Smooth muscle cell (in vitro differentiated cells): ENCODE measurements around the gene HLCS. TPM values are rescaled to one million over a fixed set of nuclear protein-coding genes. Genes with fewer than 3 reads are reported as not detected.

Source experiments
- DNase-seq: peaks from one replicate; lab custom pipeline; 2025; ENCODE audit not compliant: unreplicated experiment; lab: John Stamatoyannopoulos, UW
- H2AFZ ChIP-seq: fragments of 200-600 bp; sonication (generic); 2 replicates; pipeline ENCODE4 v1.6.0; 2016; ENCODE audit warnings: antibody characterized with exemption, low read depth, mild to moderate bottlenecking
- H3F3A ChIP-seq: fragments of 200-600 bp; sonication (generic); 2 replicates; pipeline ENCODE4 v1.6.0; 2017; ENCODE audit warnings: antibody characterized with exemption, low read depth
- H3K27ac ChIP-seq: fragments of 200-600 bp; sonication (generic); 2 replicates; pipeline ENCODE4 v1.5.1; 2016; ENCODE audit warnings: low read depth, mild to moderate bottlenecking
- H3K27me3 ChIP-seq: fragments of 200-600 bp; sonication (generic); 2 replicates; pipeline ENCODE4 v1.6.1; 2016; ENCODE audit warnings: low read depth, mild to moderate bottlenecking
- H3K36me3 ChIP-seq: fragments of 200-600 bp; sonication (generic); 2 replicates; pipeline ENCODE4 v1.5.1; 2016; ENCODE audit warnings: low read depth
- H3K4me1 ChIP-seq: fragments of 200-600 bp; sonication (generic); 2 replicates; pipeline ENCODE4 v1.5.1; 2016; ENCODE audit warnings: low read depth
- H3K4me2 ChIP-seq: fragments of 200-600 bp; sonication (generic); 2 replicates; pipeline ENCODE4 v1.6.0; 2016; ENCODE audit warnings: mild to moderate bottlenecking
- H3K4me3 ChIP-seq: fragments of 200-600 bp; sonication (generic); 2 replicates; pipeline ENCODE4 v1.5.1; 2016; ENCODE audit warnings: mild to moderate bottlenecking
- H3K79me2 ChIP-seq: fragments of 200-600 bp; sonication (generic); 2 replicates; pipeline ENCODE4 v1.6.0; 2016; ENCODE audit warnings: low read depth, mild to moderate bottlenecking
- H3K9ac ChIP-seq: fragments of 200-600 bp; sonication (generic); 2 replicates; pipeline ENCODE4 v1.6.0; 2016; ENCODE audit warnings: low read depth
- H3K9me3 ChIP-seq: fragments of 200-600 bp; sonication (generic); replicated peaks from 2 replicates; pipeline ENCODE4 v1.5.1; 2016; ENCODE audit warnings: low read depth
- H4K20me1 ChIP-seq: fragments of 200-600 bp; sonication (generic); 2 replicates; pipeline ENCODE4 v1.6.0; 2016; ENCODE audit warnings: low read depth
- WGBS: methylation state at CpG from one replicate; pipeline ENCODE4 v1.1.7; 2016; ENCODE audit warnings: low lambda C conversion rate; 5-methylcytosine and 5-hydroxymethylcytosine counted together
- polyA plus RNA-seq: library from polyadenylated mRNA; unstranded; fragments of >200 nt; fragmentation: Nextera tagmentation; extraction: Ambion mirVana; gene quantifications from 2 replicates; pipeline ENCODE4 v1.2.1, GENCODE V29; 2016
- total RNA-seq: library from RNA; depleted of rRNA; stranded (reverse); fragments of >200 nt; gene quantifications from 2 replicates; pipeline ENCODE4 v1.2.3, GENCODE V29; 2014
- TF ChIP-seq, protein P1 (sequence below): fragments of 200-600 bp; sonication (generic); IDR thresholded peaks from 2 replicates; pipeline ENCODE4 v1.5.1; 2017; ENCODE audit warnings: borderline replicate concordance, mild to moderate bottlenecking, antibody characterized with exemption; ENCODE audit not compliant: insufficient read depth, poor library complexity, severe bottlenecking

Gene HLCS
- total and polyA plus RNA-seq, 2 experiments from 2014 or later, result 7.5 to 20.6 TPM

DNA sequence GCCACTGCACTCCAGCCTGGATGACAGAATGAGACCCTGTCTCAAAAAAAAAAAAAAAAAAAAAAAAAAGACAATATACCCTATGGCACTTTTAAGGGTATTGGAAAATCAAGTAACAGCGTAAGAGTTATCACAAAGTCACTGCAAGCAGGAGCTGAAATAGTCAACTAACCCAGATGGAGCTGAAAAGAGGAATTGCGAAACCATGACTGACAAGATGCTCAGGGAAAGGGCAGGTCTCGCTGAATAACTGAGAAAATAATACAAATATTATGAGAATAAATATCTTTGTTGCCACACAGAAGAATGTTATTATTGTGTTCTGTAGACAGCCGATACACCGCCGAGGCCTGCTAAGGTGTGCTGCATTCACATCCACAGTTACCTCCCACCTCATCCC, 17.8 kb downstream of the HLCS start:
- no peaks in the 10 kb centered on the region for H3K36me3 ChIP-seq
- H4K20me1 ChIP-seq, result no peaks in the 10 kb centered on the region
- H3K4me2 ChIP-seq, result no peak overlapping the region
- no peaks in the 10 kb centered on the region for H3K4me1 ChIP-seq
- H3K79me2 ChIP-seq, result no peaks in the 10 kb centered on the region
- H3F3A ChIP-seq, result no peaks in the 10 kb centered on the region
- 97% methylated on average over 6 of the region's 6 CpGs for WGBS
- H3K9ac ChIP-seq, result no peak overlapping the region
- H2AFZ ChIP-seq, result no peak overlapping the region
- TF ChIP-seq, protein P1, sequence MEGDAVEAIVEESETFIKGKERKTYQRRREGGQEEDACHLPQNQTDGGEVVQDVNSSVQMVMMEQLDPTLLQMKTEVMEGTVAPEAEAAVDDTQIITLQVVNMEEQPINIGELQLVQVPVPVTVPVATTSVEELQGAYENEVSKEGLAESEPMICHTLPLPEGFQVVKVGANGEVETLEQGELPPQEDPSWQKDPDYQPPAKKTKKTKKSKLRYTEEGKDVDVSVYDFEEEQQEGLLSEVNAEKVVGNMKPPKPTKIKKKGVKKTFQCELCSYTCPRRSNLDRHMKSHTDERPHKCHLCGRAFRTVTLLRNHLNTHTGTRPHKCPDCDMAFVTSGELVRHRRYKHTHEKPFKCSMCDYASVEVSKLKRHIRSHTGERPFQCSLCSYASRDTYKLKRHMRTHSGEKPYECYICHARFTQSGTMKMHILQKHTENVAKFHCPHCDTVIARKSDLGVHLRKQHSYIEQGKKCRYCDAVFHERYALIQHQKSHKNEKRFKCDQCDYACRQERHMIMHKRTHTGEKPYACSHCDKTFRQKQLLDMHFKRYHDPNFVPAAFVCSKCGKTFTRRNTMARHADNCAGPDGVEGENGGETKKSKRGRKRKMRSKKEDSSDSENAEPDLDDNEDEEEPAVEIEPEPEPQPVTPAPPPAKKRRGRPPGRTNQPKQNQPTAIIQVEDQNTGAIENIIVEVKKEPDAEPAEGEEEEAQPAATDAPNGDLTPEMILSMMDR, result no peak
- DNase-seq, result no peak
- H3K4me3 ChIP-seq, result no peak overlapping the region
- H3K27me3 ChIP-seq, result no peaks in the 10 kb centered on the region
- no peaks in the 10 kb centered on the region for H3K9me3 ChIP-seq
- no peak overlapping the region for H3K27ac ChIP-seq

DNA sequence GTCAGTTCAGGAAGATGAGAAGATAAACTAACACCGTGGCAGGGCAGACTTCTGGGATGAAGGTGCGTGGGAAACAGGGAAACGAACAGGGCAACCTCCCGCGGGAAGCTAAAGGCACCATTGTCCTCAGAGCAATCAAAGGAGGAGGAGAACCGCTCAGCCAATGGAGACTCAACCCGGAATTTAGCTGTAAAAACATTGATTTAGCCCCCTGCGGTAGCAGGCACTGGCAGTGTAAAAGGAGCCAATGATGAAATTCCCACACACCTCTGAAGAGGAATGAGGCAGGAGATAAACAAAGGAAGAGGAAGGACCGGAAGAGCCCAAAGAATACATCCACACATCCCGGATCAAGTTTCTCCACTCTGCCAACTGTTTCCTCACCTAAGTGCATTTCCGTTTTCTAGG, 19.5 kb downstream of the HLCS start:
- H3K9me3 ChIP-seq, result no peaks in the 10 kb centered on the region
- no peak overlapping the region for H3K4me3 ChIP-seq
- H3K27me3 ChIP-seq, result no peaks in the 10 kb centered on the region
- H3K4me2 ChIP-seq, result no peak overlapping the region
- WGBS, result 59% methylated on average over 11 of the region's 11 CpGs
- H3K36me3 ChIP-seq, result no peaks in the 10 kb centered on the region
- no peak overlapping the region for H3K9ac ChIP-seq
- no peak overlapping the region for H3K27ac ChIP-seq
- no peak for DNase-seq
- no peaks in the 10 kb centered on the region for H3K4me1 ChIP-seq
- TF ChIP-seq, protein P1, result no peak
- H3F3A ChIP-seq, result no peaks in the 10 kb centered on the region
- H2AFZ ChIP-seq, result no peak overlapping the region
- H4K20me1 ChIP-seq, result no peaks in the 10 kb centered on the region
- H3K79me2 ChIP-seq, result no peaks in the 10 kb centered on the region

DNA sequence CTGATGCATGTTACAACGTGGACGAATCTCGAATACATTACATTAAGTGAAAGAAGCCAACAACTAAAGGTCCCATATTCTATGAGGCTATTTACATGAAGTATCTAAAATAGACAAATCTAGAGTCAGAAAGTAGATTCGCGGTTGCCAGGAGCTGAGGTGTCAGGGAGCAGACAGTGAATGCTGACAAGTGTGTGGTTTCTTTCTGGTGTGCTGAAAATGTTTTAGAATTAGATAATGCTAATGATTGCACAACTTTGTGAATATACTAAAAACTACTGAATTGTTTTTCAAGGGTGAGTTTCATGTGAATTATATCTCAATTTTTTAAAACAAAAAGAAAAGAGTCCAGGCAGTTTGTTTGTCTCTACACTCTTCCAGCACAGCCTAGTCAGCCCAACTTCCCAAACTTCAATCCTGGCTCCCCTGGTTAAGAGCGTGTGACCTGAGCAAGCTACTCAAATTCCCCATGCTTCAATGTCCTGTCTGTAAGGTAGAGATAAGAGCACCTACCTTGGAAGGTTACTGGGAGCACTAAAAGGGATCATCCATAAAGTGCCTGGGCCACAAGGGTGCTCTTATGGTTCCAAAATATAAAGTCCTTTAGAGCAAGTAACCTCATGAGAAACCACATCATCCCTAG, 20.9 kb downstream of the HLCS start:
- H3K9ac ChIP-seq, result no peak overlapping the region
- H3K36me3 ChIP-seq, result no peaks in the 10 kb centered on the region
- H3K4me3 ChIP-seq, result no peak overlapping the region
- no peaks in the 10 kb centered on the region for H3K79me2 ChIP-seq
- no peak overlapping the region for H2AFZ ChIP-seq
- H3K27ac ChIP-seq, result no peak overlapping the region
- no peaks in the 10 kb centered on the region for H4K20me1 ChIP-seq
- DNase-seq, result no peak
- H3K9me3 ChIP-seq, result no peaks in the 10 kb centered on the region
- H3K4me1 ChIP-seq, result no peaks in the 10 kb centered on the region
- no peaks in the 10 kb centered on the region for H3F3A ChIP-seq
- TF ChIP-seq, protein P1, result no peak
- no peak overlapping the region for H3K4me2 ChIP-seq
- WGBS, result 97% methylated on average over 6 of the region's 6 CpGs
- no peaks in the 10 kb centered on the region for H3K27me3 ChIP-seq
